ENCODE data around the gene GPC3.
"Not testable (repeated sequence)": the region's sequence is repeated elsewhere in the genome, so short reads cannot be mapped to it uniquely, and the experiment has no call there.

DNA sequence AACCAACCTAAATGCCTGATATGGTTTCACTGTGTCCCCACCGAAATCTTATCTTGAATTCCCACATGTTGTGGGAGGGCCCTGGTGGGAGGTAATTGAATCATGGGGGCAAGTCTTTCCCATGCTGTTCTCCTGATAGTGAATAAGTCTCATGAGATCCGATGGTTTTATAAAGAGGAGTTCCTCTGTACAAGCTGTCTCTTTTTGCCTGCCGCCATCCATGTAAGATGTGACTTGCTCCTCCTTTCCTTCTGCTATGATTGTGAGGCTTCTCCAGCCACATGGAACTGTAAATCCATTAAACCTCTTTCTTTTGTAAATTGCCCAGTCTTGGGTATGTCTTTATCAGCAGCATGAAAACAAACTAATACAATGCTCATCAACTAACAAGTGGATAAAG lies 265.1 kb downstream of the GPC3 start:
- TF ChIP-seq, protein P1, sequence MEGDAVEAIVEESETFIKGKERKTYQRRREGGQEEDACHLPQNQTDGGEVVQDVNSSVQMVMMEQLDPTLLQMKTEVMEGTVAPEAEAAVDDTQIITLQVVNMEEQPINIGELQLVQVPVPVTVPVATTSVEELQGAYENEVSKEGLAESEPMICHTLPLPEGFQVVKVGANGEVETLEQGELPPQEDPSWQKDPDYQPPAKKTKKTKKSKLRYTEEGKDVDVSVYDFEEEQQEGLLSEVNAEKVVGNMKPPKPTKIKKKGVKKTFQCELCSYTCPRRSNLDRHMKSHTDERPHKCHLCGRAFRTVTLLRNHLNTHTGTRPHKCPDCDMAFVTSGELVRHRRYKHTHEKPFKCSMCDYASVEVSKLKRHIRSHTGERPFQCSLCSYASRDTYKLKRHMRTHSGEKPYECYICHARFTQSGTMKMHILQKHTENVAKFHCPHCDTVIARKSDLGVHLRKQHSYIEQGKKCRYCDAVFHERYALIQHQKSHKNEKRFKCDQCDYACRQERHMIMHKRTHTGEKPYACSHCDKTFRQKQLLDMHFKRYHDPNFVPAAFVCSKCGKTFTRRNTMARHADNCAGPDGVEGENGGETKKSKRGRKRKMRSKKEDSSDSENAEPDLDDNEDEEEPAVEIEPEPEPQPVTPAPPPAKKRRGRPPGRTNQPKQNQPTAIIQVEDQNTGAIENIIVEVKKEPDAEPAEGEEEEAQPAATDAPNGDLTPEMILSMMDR (conservative IDR thresholded peaks at IDR 0.05), result not testable (repeated sequence)
- TF ChIP-seq ZFX (IDR thresholded peaks at IDR 0.05), result not testable (repeated sequence)

All from C4-2B (cell line).